Stomach (tissue), 9 donors: ENCODE data around the gene SLC38A9. TPM values are rescaled to one million over a fixed set of nuclear protein-coding genes. Genes with fewer than 3 reads are reported as not detected.
"Not testable (repeated sequence)": the region's sequence is repeated elsewhere in the genome, so short reads cannot be mapped to it uniquely, and the experiment has no call there.

Source experiments
- DNase-seq, 2 donors: peaks; one replicate each; pipeline versions ENCODE4 v3.0.0 to v3.0.0-alpha.2; 2013 to 2019
- H3K27ac ChIP-seq, 5 donors: fragments of 200-600 bp in 4 of 5; sonication (generic) in 4 of 5; one replicate each; pipeline ENCODE4 v1.5.1; 2013 to 2019; ENCODE audit warnings: mild to moderate bottlenecking in 1 of 5, moderate library complexity in 1 of 5
- H3K27me3 ChIP-seq, 3 donors: fragments of 200-600 bp; sonication (generic); one replicate each; pipeline ENCODE4 v1.5.1; 2017 to 2019; ENCODE audit warnings: mixed run types in 1 of 3
- H3K36me3 ChIP-seq, 4 donors: fragments of 200-600 bp; sonication (generic); 1 replicate in 3 of 4; 2 replicates in 1 of 4; pipeline ENCODE4 v1.5.1; 2016 to 2019
- H3K4me1 ChIP-seq, 4 donors: fragments of 200-600 bp; sonication (generic); one replicate each; pipeline ENCODE4 v1.5.1; 2016 to 2019
- H3K4me3 ChIP-seq, 4 donors: fragments of 200-600 bp; sonication (generic) in 3 of 4; one replicate each; pipeline ENCODE4 v1.5.1; 2016 to 2019; ENCODE audit warnings: mild to moderate bottlenecking in 1 of 4
- H3K9me3 ChIP-seq, 4 donors: fragments of 200-600 bp; sonication (generic); one replicate each; pipeline ENCODE4 v1.5.1; 2016 to 2019
- CTCF ChIP-seq, 7 experiments: fragments of 450-650 bp in 4 of 7; fragments of 200-600 bp in 3 of 7; sonication (generic) in 3 of 7; IDR thresholded peaks; one replicate each; pipeline ENCODE4 v1.5.1; 2016 to 2019; ENCODE audit warnings: antibody characterized with exemption in 7 of 7, control low read depth in 2 of 7, mild to moderate bottlenecking in 1 of 7
- EP300 ChIP-seq: sonication (generic); formaldehyde crosslinking; IDR thresholded peaks from one replicate; pipeline ENCODE4 v1.6.1; 2017; ENCODE audit warnings: antibody characterized with exemption
- POLR2A ChIP-seq, 4 donors: fragments of 450-650 bp; IDR thresholded peaks; one replicate each; pipeline ENCODE4 v1.6.1; 2016; ENCODE audit warnings: antibody characterized with exemption in 4 of 4, control low read depth in 2 of 4, mild to moderate bottlenecking in 1 of 4, moderate library complexity in 1 of 4
- POLR2AphosphoS5 ChIP-seq, 3 donors: sonication (generic); formaldehyde crosslinking; IDR thresholded peaks; one replicate each; pipeline ENCODE4 v1.6.1; 2016; ENCODE audit warnings: antibody characterized with exemption in 3 of 3
- WGBS, 5 donors: extraction: QIAGEN DNeasy Blood & Tissue Kit in 3 of 5; methylation state at CpG; one replicate each; pipeline versions ENCODE4 v1.1.5 to v1.1.7; 2013 to 2018; 5-methylcytosine and 5-hydroxymethylcytosine counted together
- intact Hi-C: fragments of 100-400 bp; cut with DNase I; formaldehyde crosslinking; loops from one replicate; pipeline ENCODE4 v1.15.1; 2023; ENCODE audit warnings: low total_unique reads
- polyA plus RNA-seq, 3 donors: library from polyadenylated mRNA; stranded (reverse); fragments of 200-250 nt; gene quantifications; one replicate each; pipeline ENCODE4 v1.2.3, GENCODE V29; 2013
- total RNA-seq, 5 donors: library from RNA; depleted of rRNA; stranded (reverse); fragments of >200 nt; gene quantifications; one replicate each; pipeline versions ENCODE4 v1.1.0 to v1.2.3, GENCODE V29; 2014 to 2016
- donor health status: healthy with polysubstance abuse.
- donor health status: Bipolar disorder and iron deficiency.
- donor health status: healthy.

Gene SLC38A9
- total and polyA plus RNA-seq, 8 donors, result 3.7 to 120 (median 8.6) TPM

- TF ChIP-seq POLR2A (IDR thresholded peaks at IDR 0.05) (no peak), CTCF (IDR thresholded peaks at IDR 0.05) (no peak), POLR2AphosphoS5 (IDR thresholded peaks at IDR 0.05) (no peak), EP300 (no peak)
- Histone ChIP-seq H3K4me1 (no peaks in the 10 kb centered on the region), H3K36me3 (no peaks in the 10 kb centered on the region), H3K27ac (no peak overlapping the region), H3K4me3 (no peak overlapping the region), H3K9me3 (no peaks in the 10 kb centered on the region), H3K27me3 (no peaks in the 10 kb centered on the region)
- intact Hi-C loops, result no loop called here
- no peak for DNase-seq
- WGBS, 5 donors, result 69 to 79% (median 72%) methylated on average over 4 of the region's 4 CpGs
These were observed 12.2 kb upstream of the SLC38A9 start for GRCh38 chr5:55724281-55724680.

GRCh38 chr5:55720188-55720703, 8.1 kb upstream of the SLC38A9 start:
- Histone ChIP-seq H3K4me3 (no peak overlapping the region), H3K36me3 (no peaks in the 10 kb centered on the region), H3K4me1 (no peaks in the 10 kb centered on the region), H3K9me3 (peaks cover 0 to 5% (median 0%) of the 10 kb centered on the region in 4 donors), H3K27me3 (no peaks in the 10 kb centered on the region), H3K27ac (no peak overlapping the region)
- no peak for TF ChIP-seq CTCF (IDR thresholded peaks at IDR 0.05)
- WGBS, 5 donors, result 82 to 99% (median 95%) methylated on average over 3 of the region's 3 CpGs
- DNase-seq, result no peak
- intact Hi-C loops, result no loop called here

- WGBS, 5 donors, result 95 to 100% (median 98%) methylated on average over 2 of the region's 2 CpGs
- intact Hi-C loops, H3K4me3 ChIP-seq, H3K27me3 ChIP-seq, H3K9me3 ChIP-seq, H3K36me3 ChIP-seq, H3K27ac ChIP-seq, DNase-seq, H3K4me1 ChIP-seq: not testable (repeated sequence)
These were observed 6.9 kb upstream of the SLC38A9 start for GRCh38 chr5:55719026-55719425.

GRCh38 chr5:55715519-55716078, 3.5 kb upstream of the SLC38A9 start:
- intact Hi-C loops, result no loop called here
- H3K4me1 ChIP-seq, result peaks cover 8 to 19% (median 14%) of the 10 kb centered on the region in 4 donors
- H3K27me3 ChIP-seq, result no peaks in the 10 kb centered on the region
- peaks cover 0 to 5% (median 0%) of the 10 kb centered on the region in 4 donors for H3K9me3 ChIP-seq
- H3K27ac ChIP-seq, result no peak overlapping the region
- H3K4me3 ChIP-seq, result no peak overlapping the region
- TF ChIP-seq CTCF (IDR thresholded peaks at IDR 0.05) (no peak), POLR2AphosphoS5 (IDR thresholded peaks at IDR 0.05) (no peak), POLR2A (IDR thresholded peaks at IDR 0.05) (no peak)
- no peaks in the 10 kb centered on the region for H3K36me3 ChIP-seq
- no peak for DNase-seq
- WGBS, 5 donors, result 88 to 98% (median 96%) methylated on average over 6 of the region's 6 CpGs

- no peak for DNase-seq
- WGBS, 5 donors, result 79 to 89% (median 79%) methylated on average over 6 of the region's 6 CpGs
These were observed 2.6 kb upstream of the SLC38A9 start for GRCh38 chr5:55714749-55715148.

More at GRCh38 chr5:55714749-55715148, 2.6 kb upstream of the SLC38A9 start:
- Histone ChIP-seq H3K36me3 (no peaks in the 10 kb centered on the region), H3K4me3 (no peak overlapping the region), H3K27me3 (no peaks in the 10 kb centered on the region), H3K4me1 (peaks cover 8 to 27% (median 18%) of the 10 kb centered on the region in 4 donors), H3K9me3 (peaks cover 0 to 5% (median 0%) of the 10 kb centered on the region in 4 donors), H3K27ac (no peak overlapping the region)
- TF ChIP-seq POLR2AphosphoS5 (IDR thresholded peaks at IDR 0.05) (no peak), POLR2A (IDR thresholded peaks at IDR 0.05) (no peak), EP300 (no peak), CTCF (IDR thresholded peaks at IDR 0.05) (no peak)
- intact Hi-C loops, result no loop called here
